ENCODE results near the gene MAST2. TPM values are rescaled to one million over a fixed set of nuclear protein-coding genes. Genes with fewer than 3 reads are reported as not detected.
"Not testable (repeated sequence)": the region's sequence is repeated elsewhere in the genome, so short reads cannot be mapped to it uniquely, and the experiment has no call there.

Gene MAST2
- total RNA-seq, 2 experiments from 2014 or later = 25.4 to 27.8 TPM

GRCh38 chr1:46056325-46056724 is 252.9 kb downstream of the MAST2 start:
- H3K27ac Mint-ChIP-seq = no peak overlapping the region
- ChIA-PET CTCF (interaction anchor here (0.7 kb wide), 1 partner anchor 1672 kb away, joined by 3 read pairs; no protein-coding TSS in a partner anchor), POLR2A (no interaction called here)
- DNase-seq = no peak
- no peaks in the 10 kb centered on the region for H3K9me3 Mint-ChIP-seq
- H3K36me3 Mint-ChIP-seq (ENCODE audit: low read depth) = peaks cover 9% of the 10 kb centered on the region
- no peaks in the 10 kb centered on the region for H3K27me3 Mint-ChIP-seq
- H3K4me1 Mint-ChIP-seq = no peaks in the 10 kb centered on the region
- H3K4me3 Mint-ChIP-seq = no peak overlapping the region

- H3K27me3 Mint-ChIP-seq, H3K4me3 Mint-ChIP-seq, DNase-seq, H3K4me1 Mint-ChIP-seq, H3K27ac Mint-ChIP-seq, H3K9me3 Mint-ChIP-seq, POLR2A ChIA-PET: not testable (repeated sequence)
- H3K36me3 Mint-ChIP-seq (ENCODE audit: low read depth) = peaks cover 12% of the 10 kb centered on the region
- CTCF ChIA-PET = interaction anchor here (0.7 kb wide), 1 partner anchor 1671 kb away, joined by 3 read pairs; no protein-coding TSS in a partner anchor
Observed at GRCh38 chr1:46057215-46057614, 253.8 kb downstream of the MAST2 start.

- DNase-seq = no peak
- H3K4me3 Mint-ChIP-seq = no peak overlapping the region
- H3K27me3 Mint-ChIP-seq = no peaks in the 10 kb centered on the region
- H3K27ac Mint-ChIP-seq = no peak overlapping the region
- no peaks in the 10 kb centered on the region for H3K9me3 Mint-ChIP-seq
- peaks cover 9% of the 10 kb centered on the region for H3K4me1 Mint-ChIP-seq
- ChIA-PET CTCF (no interaction called here), POLR2A (no interaction called here)
- peaks cover 12% of the 10 kb centered on the region for H3K36me3 Mint-ChIP-seq (ENCODE audit: low read depth)
Observed at GRCh38 chr1:46057781-46058180, 254.4 kb downstream of the MAST2 start.

- CTCF ChIA-PET = no interaction called here
- H3K36me3 Mint-ChIP-seq (ENCODE audit: low read depth) = peaks cover 12% of the 10 kb centered on the region
Observed at GRCh38 chr1:46058936-46059335, 255.5 kb downstream of the MAST2 start.

GRCh38 chr1:46061146-46061545 is 257.7 kb downstream of the MAST2 start:
- Mint-ChIP-seq H3K36me3 (ENCODE audit: low read depth) (peaks cover 15% of the 10 kb centered on the region), H3K4me3 (no peak overlapping the region), H3K27me3 (no peaks in the 10 kb centered on the region), H3K27ac (no peak overlapping the region), H3K9me3 (no peaks in the 10 kb centered on the region), H3K4me1 (peaks cover 22% of the 10 kb centered on the region)
- POLR2A ChIA-PET = no interaction called here
- no peak for DNase-seq
- CTCF ChIA-PET = interaction anchor here (1.1 kb wide), 1 partner anchor 162 kb away, joined by 3 read pairs; no protein-coding TSS in a partner anchor

More at GRCh38 chr1:46058936-46059335, 255.5 kb downstream of the MAST2 start:
- POLR2A ChIA-PET = no interaction called here
- Mint-ChIP-seq H3K27ac (no peak overlapping the region), H3K9me3 (no peaks in the 10 kb centered on the region), H3K4me3 (no peak overlapping the region), H3K4me1 (peaks cover 14% of the 10 kb centered on the region), H3K27me3 (no peaks in the 10 kb centered on the region)
- DNase-seq = no peak

- H3K4me1 Mint-ChIP-seq = peaks cover 22% of the 10 kb centered on the region
- POLR2A ChIA-PET = interaction anchor here (1.0 to 1.3 kb wide), 2 partner anchors 104 to 184 kb away, joined by 3 read pairs; no protein-coding TSS in a partner anchor
Observed at GRCh38 chr1:46062651-46063319, 259.4 kb downstream of the MAST2 start.

GRCh38 chr1:46064708-46065107 is 261.3 kb downstream of the MAST2 start:
- DNase-seq = no peak
- POLR2A ChIA-PET = interaction anchor here (0.6 to 1.1 kb wide), 2 partner anchors 103 to 1273 kb away, joined by 3 read pairs; no protein-coding TSS in a partner anchor

More at GRCh38 chr1:46062651-46063319, 259.4 kb downstream of the MAST2 start:
- Mint-ChIP-seq H3K4me3 (peak overlapping the region; percentile 19), H3K27me3 (no peaks in the 10 kb centered on the region), H3K27ac (peak overlapping the region; percentile 40), H3K36me3 (ENCODE audit: low read depth) (peaks cover 12% of the 10 kb centered on the region), H3K9me3 (no peaks in the 10 kb centered on the region)
- DNase-seq = peak; percentile 59
- CTCF ChIA-PET = interaction anchor here (0.5 to 1.0 kb wide), 3 partner anchors 163 to 393 kb away, joined by 3 read pairs; no protein-coding TSS in a partner anchor

GRCh38 chr1:46065405-46065804 is 262.0 kb downstream of the MAST2 start:
- peaks cover 12% of the 10 kb centered on the region for H3K36me3 Mint-ChIP-seq (ENCODE audit: low read depth)
- ChIA-PET POLR2A (interaction anchor here (1.1 kb wide), 1 partner anchor 102 kb away, joined by 3 read pairs; no protein-coding TSS in a partner anchor), CTCF (no interaction called here)
- peak overlapping the region; percentile 15 for H3K4me3 Mint-ChIP-seq
- H3K27me3 Mint-ChIP-seq = no peaks in the 10 kb centered on the region
- no peaks in the 10 kb centered on the region for H3K9me3 Mint-ChIP-seq
- H3K4me1 Mint-ChIP-seq = peaks cover 22% of the 10 kb centered on the region
- no peak for DNase-seq
- H3K27ac Mint-ChIP-seq = peak overlapping the region; percentile 23

More at GRCh38 chr1:46064708-46065107, 261.3 kb downstream of the MAST2 start:
- H3K27me3 Mint-ChIP-seq = no peaks in the 10 kb centered on the region
- CTCF ChIA-PET = no interaction called here
- H3K4me3 Mint-ChIP-seq = no peak overlapping the region
- H3K36me3 Mint-ChIP-seq (ENCODE audit: low read depth) = peaks cover 12% of the 10 kb centered on the region
- H3K27ac Mint-ChIP-seq = no peak overlapping the region
- peaks cover 22% of the 10 kb centered on the region for H3K4me1 Mint-ChIP-seq
- no peaks in the 10 kb centered on the region for H3K9me3 Mint-ChIP-seq

- POLR2A ChIA-PET = no interaction called here
- H3K27ac Mint-ChIP-seq = no peak overlapping the region
- H3K36me3 Mint-ChIP-seq (ENCODE audit: low read depth) = peaks cover 3% of the 10 kb centered on the region
- no peak overlapping the region for H3K4me3 Mint-ChIP-seq
- CTCF ChIA-PET = no interaction called here
- H3K9me3 Mint-ChIP-seq = no peaks in the 10 kb centered on the region
- H3K4me1 Mint-ChIP-seq = peaks cover 14% of the 10 kb centered on the region
- no peaks in the 10 kb centered on the region for H3K27me3 Mint-ChIP-seq
- no peak for DNase-seq
Observed at GRCh38 chr1:46067652-46068051, 264.2 kb downstream of the MAST2 start.

GRCh38 chr1:46068525-46068924 is 265.1 kb downstream of the MAST2 start:
- no peak for DNase-seq
- Mint-ChIP-seq H3K27ac (no peak overlapping the region), H3K4me1 (peaks cover 9% of the 10 kb centered on the region), H3K36me3 (ENCODE audit: low read depth) (peaks cover 3% of the 10 kb centered on the region), H3K27me3 (no peaks in the 10 kb centered on the region), H3K9me3 (no peaks in the 10 kb centered on the region), H3K4me3 (no peak overlapping the region)
- CTCF ChIA-PET = no interaction called here
- POLR2A ChIA-PET = no interaction called here

- H3K9me3 Mint-ChIP-seq = no peaks in the 10 kb centered on the region
Observed at GRCh38 chr1:46070164-46070814, 266.9 kb downstream of the MAST2 start.

GRCh38 chr1:46072975-46073374 is 269.6 kb downstream of the MAST2 start:
- H3K36me3 Mint-ChIP-seq (ENCODE audit: low read depth) = no peaks in the 10 kb centered on the region
- no peaks in the 10 kb centered on the region for H3K4me1 Mint-ChIP-seq
- no peaks in the 10 kb centered on the region for H3K9me3 Mint-ChIP-seq
- no peaks in the 10 kb centered on the region for H3K27me3 Mint-ChIP-seq
- H3K27ac Mint-ChIP-seq = no peak overlapping the region
- ChIA-PET POLR2A (no interaction called here), CTCF (interaction anchor here (2.2 kb wide), 1 partner anchor 151 kb away, joined by 6 read pairs; no protein-coding TSS in a partner anchor)
- DNase-seq = no peak
- no peak overlapping the region for H3K4me3 Mint-ChIP-seq

More at GRCh38 chr1:46070164-46070814, 266.9 kb downstream of the MAST2 start:
- peaks cover 2% of the 10 kb centered on the region for H3K36me3 Mint-ChIP-seq (ENCODE audit: low read depth)
- no peaks in the 10 kb centered on the region for H3K27me3 Mint-ChIP-seq
- H3K4me3 Mint-ChIP-seq = no peak overlapping the region
- no peak for DNase-seq
- POLR2A ChIA-PET = no interaction called here
- H3K27ac Mint-ChIP-seq = no peak overlapping the region
- CTCF ChIA-PET = interaction anchor here (1.0 kb wide), 1 partner anchor 153 kb away, joined by 4 read pairs; no protein-coding TSS in a partner anchor
- H3K4me1 Mint-ChIP-seq = peaks cover 4% of the 10 kb centered on the region

- H3K36me3 Mint-ChIP-seq (ENCODE audit: low read depth) = no peaks in the 10 kb centered on the region
- H3K9me3 Mint-ChIP-seq = no peaks in the 10 kb centered on the region
- H3K4me1 Mint-ChIP-seq = no peaks in the 10 kb centered on the region
- CTCF ChIA-PET = interaction anchor here (0.6 kb wide), 1 partner anchor 27 kb away, joined by 3 read pairs; no protein-coding TSS in a partner anchor
- DNase-seq = no peak
- POLR2A ChIA-PET = no interaction called here
- H3K27me3 Mint-ChIP-seq = no peaks in the 10 kb centered on the region
- no peak overlapping the region for H3K4me3 Mint-ChIP-seq
- no peak overlapping the region for H3K27ac Mint-ChIP-seq
Observed at GRCh38 chr1:46076343-46076742, 272.9 kb downstream of the MAST2 start.
